Esophagus (tissue), 2 donors: ENCODE measurements around the gene GGA3. TPM values are rescaled to one million over a fixed set of nuclear protein-coding genes. Genes with fewer than 3 reads are reported as not detected.
A peak's percentile ranks its signal among the peaks of the same experiment; 100 is the strongest.
"Not testable (repeated sequence)": the region's sequence is repeated elsewhere in the genome, so short reads cannot be mapped to it uniquely, and the experiment has no call there.

Source experiments
- H3K27ac ChIP-seq, 2 donors: one replicate each; pipeline ENCODE4 v1.5.1; 2013; ENCODE audit warnings: low read depth in 2 of 2, mild to moderate bottlenecking in 2 of 2, inconsistent platforms in 1 of 2, low read length in 1 of 2, moderate library complexity in 1 of 2
- H3K27me3 ChIP-seq, 2 donors: one replicate each; pipeline ENCODE4 v1.6.1; 2013; ENCODE audit warnings: low read length in 2 of 2, control low read depth in 1 of 2, mild to moderate bottlenecking in 1 of 2; ENCODE audit not compliant: insufficient read depth in 2 of 2, control insufficient read depth in 1 of 2
- H3K36me3 ChIP-seq, 2 donors: one replicate each; pipeline ENCODE4 v1.6.1; 2013; ENCODE audit warnings: low read length in 1 of 2; ENCODE audit not compliant: control insufficient read depth in 2 of 2, insufficient read depth in 2 of 2
- H3K4me1 ChIP-seq, 2 donors: one replicate each; pipeline ENCODE4 v1.6.1; 2013; ENCODE audit warnings: low read length in 1 of 2; ENCODE audit not compliant: control insufficient read depth in 2 of 2, insufficient read depth in 2 of 2
- H3K4me3 ChIP-seq, 2 donors: one replicate each; pipeline ENCODE4 v1.5.1; 2013; ENCODE audit warnings: low read length in 2 of 2, mild to moderate bottlenecking in 2 of 2, low read depth in 1 of 2, moderate library complexity in 1 of 2
- H3K9me3 ChIP-seq, 2 donors: one replicate each; pipeline ENCODE4 v1.6.1; 2013; ENCODE audit warnings: mild to moderate bottlenecking in 2 of 2, low read depth in 1 of 2, low read length in 1 of 2, moderate library complexity in 1 of 2; ENCODE audit not compliant: control insufficient read depth in 2 of 2, insufficient read depth in 1 of 2
- WGBS, 2 donors: extraction: QIAGEN DNeasy Blood & Tissue Kit; methylation state at CpG; one replicate each; pipeline ENCODE4 v1.1.7; 2013; 5-methylcytosine and 5-hydroxymethylcytosine counted together
- polyA plus RNA-seq, 2 donors: library from polyadenylated mRNA; stranded (reverse); fragments of 200-250 nt; gene quantifications; one replicate each; pipeline ENCODE4 v1.2.3, GENCODE V29; 2013
- donor health status: healthy with polysubstance abuse.
- donor health status: Bipolar disorder and iron deficiency.

GGA3 gene
- polyA plus RNA-seq, 2 donors = 22.8 to 33.2 TPM

DNA sequence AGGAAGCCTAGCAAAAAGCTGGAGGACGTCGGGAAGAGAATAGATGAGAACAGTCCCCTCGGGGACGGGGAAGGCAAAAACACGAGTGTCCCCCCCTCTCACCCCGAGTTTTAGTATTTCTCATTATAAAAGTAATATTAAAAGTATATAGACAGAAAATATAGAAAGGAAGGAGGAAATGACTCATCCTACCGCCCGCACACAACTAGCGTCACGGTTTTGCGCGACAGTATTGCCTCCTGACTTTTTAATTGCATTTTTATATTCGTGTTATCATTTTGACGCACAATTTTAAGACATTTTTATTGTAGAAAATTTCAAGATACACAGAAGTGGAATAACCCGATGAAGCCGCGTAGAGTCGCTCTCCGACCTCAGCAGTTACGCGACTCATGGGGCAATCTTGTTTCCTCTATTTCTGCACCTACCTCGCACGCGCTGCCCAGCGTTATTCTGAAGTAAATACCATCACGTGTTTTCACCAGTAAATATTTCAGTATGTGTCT, 28.5 kb upstream of the GGA3 start:
- Histone ChIP-seq H3K4me1 (no peaks in the 10 kb centered on the region), H3K27ac (peak overlapping the region; percentile 92 to 98), H3K4me3 (peak overlapping the region; percentile 60 to 73), H3K36me3 (peaks cover 7 to 11% of the 10 kb centered on the region in 2 donors), H3K9me3 (no peaks in the 10 kb centered on the region), H3K27me3 (no peaks in the 10 kb centered on the region)
- WGBS, 2 donors = 1 to 2% methylated on average over 26 of the region's 26 CpGs

DNA sequence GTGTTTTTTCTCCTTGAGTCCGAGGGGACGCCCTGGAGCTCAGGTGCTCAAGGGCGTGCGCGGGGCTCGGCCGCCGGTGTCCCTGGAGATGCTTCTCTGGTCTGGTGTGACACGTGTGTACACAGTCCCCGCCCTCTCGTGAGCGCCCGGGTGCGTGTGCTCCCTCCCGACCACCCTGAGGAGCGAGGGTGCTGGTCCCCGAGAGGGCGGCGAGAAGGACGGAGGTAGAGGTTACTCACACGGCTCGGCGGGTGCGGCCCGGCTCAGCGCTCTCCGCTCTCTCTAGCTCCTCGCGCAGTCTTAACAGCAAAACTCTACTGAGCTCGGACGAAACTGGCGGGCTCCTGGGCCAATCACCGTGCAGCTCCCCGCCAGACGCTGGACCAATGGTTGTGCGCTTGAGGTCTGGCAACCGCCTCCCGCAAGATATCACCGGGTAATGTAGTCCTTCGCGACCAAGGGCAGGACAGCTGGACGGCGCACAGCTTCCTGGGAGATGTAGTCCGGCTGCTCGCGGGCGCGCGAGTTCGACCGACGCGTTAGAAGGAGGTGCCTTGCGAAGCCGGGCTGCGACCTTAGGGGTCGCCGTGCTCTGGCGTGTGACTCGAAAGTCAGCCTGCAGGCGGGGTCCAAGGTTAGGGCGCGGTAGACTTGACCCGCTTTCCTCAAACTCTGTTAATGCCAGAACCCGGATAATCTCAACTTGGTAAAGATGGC, 27.9 kb upstream of the GGA3 start, which contains the start of gene SLC25A19:
TSS of gene SLC25A19 (minus strand) at position 319 of the 717 bp plus-strand sequence. CDS start 2,669 bp downstream, outside the sequence.
- peaks cover 7 to 11% of the 10 kb centered on the region in 2 donors for H3K36me3 ChIP-seq
- no peaks in the 10 kb centered on the region for H3K27me3 ChIP-seq
- no peaks in the 10 kb centered on the region for H3K4me1 ChIP-seq
- peak within 1 kb of the TSS; percentile 92 to 98 for H3K27ac ChIP-seq
- peak within 1 kb of the TSS; percentile 60 to 73 for H3K4me3 ChIP-seq
- 0% methylated on average over 65 of the region's 65 CpGs for WGBS, 2 donors
- H3K9me3 ChIP-seq = no peaks in the 10 kb centered on the region

DNA sequence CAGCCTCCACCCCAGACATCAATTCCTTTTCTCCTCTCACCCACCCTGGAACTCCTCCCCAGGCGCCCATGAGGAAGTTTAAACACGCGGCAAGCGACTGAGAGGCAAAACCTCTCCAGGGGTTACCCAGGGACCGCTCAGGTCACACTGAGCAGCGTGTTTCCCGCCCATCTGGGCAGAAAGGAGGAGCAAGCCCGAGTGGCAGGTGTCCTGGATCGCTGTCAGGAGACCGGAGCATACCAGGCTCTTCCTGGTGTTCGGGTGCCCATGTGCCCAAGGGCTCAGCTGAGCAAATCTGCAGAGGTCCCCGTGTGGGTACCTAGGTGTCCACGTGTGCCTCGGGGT, 27.3 kb upstream of the GGA3 start:
- H3K4me1 ChIP-seq = no peaks in the 10 kb centered on the region
- H3K9me3 ChIP-seq = no peaks in the 10 kb centered on the region
- no peaks in the 10 kb centered on the region for H3K27me3 ChIP-seq
- H3K4me3 ChIP-seq = peak overlapping the region; percentile 60 to 73
- peaks cover 7 to 11% of the 10 kb centered on the region in 2 donors for H3K36me3 ChIP-seq
- WGBS, 2 donors = 1% methylated on average over 14 of the region's 14 CpGs
- H3K27ac ChIP-seq = peak overlapping the region; percentile 83

DNA sequence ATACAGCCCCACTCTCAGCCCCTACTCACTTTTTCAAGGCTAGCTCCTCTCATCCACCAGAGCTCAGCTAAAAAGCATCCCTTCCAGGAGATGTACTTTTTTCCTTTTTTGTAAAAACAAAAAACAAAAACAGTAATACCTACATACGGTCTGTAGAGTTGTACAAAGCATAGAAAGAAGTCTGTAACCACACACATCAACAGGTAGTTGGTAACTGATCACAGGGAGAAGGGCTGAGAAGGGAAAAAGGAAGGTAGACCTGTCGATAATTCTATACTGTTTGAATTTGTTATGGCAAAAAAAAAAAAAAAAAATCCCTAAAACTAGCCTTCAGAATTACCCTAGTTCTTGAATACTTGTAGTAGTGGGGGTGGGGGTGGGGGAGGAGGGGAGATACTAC, 27.0 kb upstream of the GGA3 start:
- Histone ChIP-seq H3K4me1 (peaks cover 0 to under 1% of the 10 kb centered on the region in 2 donors), H3K27me3 (no peaks in the 10 kb centered on the region), H3K36me3 (peaks cover 7 to 11% of the 10 kb centered on the region in 2 donors), H3K27ac (no peak overlapping the region), H3K4me3 (peak overlapping the region in 1 of 2 donors; percentile 60), H3K9me3 (no peaks in the 10 kb centered on the region)
- 17% methylated on average over 2 of the region's 2 CpGs for WGBS, 2 donors

DNA sequence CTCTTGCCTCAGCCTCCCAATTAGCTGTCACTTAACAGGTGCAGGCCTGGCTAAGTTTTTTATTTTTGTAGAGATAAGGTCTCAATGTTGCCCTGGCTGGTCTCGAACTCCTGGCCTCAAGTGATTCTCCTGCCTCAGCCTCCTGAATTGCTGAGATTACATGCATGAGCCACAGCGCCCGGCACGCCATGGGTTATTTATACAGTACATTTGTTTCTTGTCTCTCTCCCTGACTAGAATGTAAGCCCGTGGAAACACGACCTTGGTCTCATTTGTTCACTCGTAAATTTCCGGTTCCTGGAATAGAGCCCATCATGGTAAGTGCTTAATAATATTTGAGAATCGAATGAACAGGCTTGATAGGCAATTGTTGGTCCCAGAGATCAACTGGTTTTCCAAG, 25.8 kb upstream of the GGA3 start:
- H3K4me1 ChIP-seq = peaks cover 0 to 2% of the 10 kb centered on the region in 2 donors
- H3K36me3 ChIP-seq = peaks cover 7 to 11% of the 10 kb centered on the region in 2 donors
- 71 to 88% methylated on average over 9 of the region's 9 CpGs for WGBS, 2 donors
- H3K27ac ChIP-seq = no peak overlapping the region
- H3K27me3 ChIP-seq = no peaks in the 10 kb centered on the region
- no peak overlapping the region for H3K4me3 ChIP-seq
- H3K9me3 ChIP-seq = no peaks in the 10 kb centered on the region

DNA sequence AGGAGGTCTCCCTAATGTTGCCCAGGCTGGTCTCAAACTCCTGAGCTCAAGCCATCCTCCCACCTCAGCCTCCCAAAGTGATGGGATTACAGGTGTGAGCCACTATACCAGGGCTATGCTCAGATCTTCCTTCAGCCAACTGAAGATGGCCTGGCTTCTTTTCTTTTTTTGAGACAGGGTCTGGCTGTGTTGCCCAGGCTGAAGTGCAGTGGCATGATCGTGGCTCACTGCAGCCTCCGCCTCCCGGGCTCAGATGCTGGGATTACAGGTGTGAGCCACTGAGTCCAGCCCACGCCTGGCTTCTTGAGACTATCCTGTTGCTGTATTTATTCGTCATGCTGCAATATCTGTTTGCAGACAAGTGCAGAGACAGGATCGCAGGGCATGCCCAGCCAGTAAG, 23.7 kb upstream of the GGA3 start:
- H3K4me3 ChIP-seq = no peak overlapping the region
- no peaks in the 10 kb centered on the region for H3K9me3 ChIP-seq
- H3K36me3 ChIP-seq = peaks cover 7 to 15% of the 10 kb centered on the region in 2 donors
- 83 to 84% methylated on average over 6 of the region's 6 CpGs for WGBS, 2 donors
- peaks cover 0 to 2% of the 10 kb centered on the region in 2 donors for H3K4me1 ChIP-seq
- H3K27ac ChIP-seq = no peak overlapping the region
- no peaks in the 10 kb centered on the region for H3K27me3 ChIP-seq

DNA sequence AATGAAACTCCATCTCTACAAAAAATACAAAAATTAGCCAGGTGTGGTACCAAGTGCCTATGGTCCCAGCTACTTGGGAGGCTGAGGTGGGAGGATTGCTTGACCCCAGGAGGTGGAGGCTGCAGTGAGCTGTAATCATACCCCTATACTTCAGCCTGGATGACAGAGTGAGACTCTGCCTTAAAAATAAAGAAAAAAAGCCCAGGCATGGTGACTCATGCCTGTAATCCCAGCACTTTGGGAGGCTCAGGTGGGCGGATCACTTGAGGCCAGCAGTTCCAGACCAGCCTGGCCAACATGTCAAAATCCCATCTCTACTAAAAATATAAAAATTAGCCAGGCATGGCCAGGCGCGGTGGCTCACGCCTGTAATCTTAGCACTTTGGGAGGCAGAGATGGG, 18.8 kb upstream of the GGA3 start:
- H3K27ac ChIP-seq, H3K27me3 ChIP-seq, H3K4me1 ChIP-seq, H3K9me3 ChIP-seq, H3K4me3 ChIP-seq: not testable (repeated sequence)
- 91 to 94% methylated on average over 4 of the region's 4 CpGs for WGBS, 2 donors
- peaks cover 5 to 12% of the 10 kb centered on the region in 2 donors for H3K36me3 ChIP-seq

DNA sequence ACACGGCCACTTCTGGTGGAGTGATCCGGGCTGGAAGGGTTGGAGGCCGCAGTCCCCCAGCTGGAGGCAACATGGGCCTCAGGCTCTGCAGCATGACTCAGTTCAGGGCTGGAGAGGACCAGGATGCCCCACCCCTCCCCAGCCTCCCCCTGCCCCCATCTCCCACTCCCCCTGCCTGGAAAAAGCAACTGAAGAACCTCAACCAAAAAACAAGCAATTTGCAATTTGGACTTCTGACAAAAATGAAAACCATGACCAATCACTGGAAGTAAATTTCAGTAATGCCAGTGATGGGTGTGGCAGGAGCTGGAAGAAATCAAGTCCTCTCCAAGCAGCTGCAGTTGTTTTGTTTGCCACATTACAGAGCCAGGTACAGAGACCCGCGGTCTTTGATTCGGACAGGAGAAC, 16.3 kb upstream of the GGA3 start:
- H3K4me3 ChIP-seq = no peak overlapping the region
- peaks cover 5 to 10% of the 10 kb centered on the region in 2 donors for H3K36me3 ChIP-seq
- 72 to 76% methylated on average over 6 of the region's 6 CpGs for WGBS, 2 donors
- no peaks in the 10 kb centered on the region for H3K9me3 ChIP-seq
- H3K4me1 ChIP-seq = peaks cover 0 to 6% of the 10 kb centered on the region in 2 donors
- H3K27me3 ChIP-seq = no peaks in the 10 kb centered on the region
- no peak overlapping the region for H3K27ac ChIP-seq

DNA sequence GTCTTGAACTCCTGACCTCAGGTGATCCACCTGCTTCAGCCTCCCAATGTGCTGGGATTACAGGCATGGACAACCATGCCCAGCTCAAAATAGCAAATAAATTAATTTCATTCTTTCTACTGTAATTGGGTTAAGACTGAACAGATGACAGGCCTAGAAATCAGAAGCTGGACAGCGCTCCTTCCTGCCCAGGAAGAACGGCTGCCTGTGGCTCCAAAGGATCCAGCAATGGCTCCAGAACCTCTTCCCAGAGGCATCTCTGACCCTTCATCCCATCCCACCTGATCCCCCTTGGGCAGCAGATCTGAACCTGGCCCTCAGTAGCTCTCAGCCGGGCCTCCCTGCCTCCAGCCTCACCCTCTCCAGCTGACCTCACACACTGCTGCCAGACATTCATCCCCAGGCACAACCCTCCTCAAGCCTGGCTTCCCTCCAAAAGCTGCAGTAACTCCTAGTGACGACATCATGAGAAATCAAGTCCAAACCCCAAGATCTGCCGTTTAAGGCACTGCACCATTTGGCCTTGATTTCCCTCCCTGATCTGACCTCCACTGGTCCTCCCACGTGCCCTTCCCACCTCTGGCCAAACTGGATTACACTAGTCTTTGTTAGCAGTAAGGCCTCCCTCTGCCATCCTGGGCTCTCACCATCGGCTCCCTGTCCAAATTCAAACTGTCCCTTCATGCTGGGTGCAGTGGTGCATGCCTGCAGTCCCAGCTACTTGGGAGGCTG, 12.7 kb upstream of the GGA3 start:
- Histone ChIP-seq H3K4me3 (no peak overlapping the region), H3K27ac (no peak overlapping the region), H3K36me3 (peaks cover 5 to 6% of the 10 kb centered on the region in 2 donors), H3K4me1 (peaks cover 0 to 17% of the 10 kb centered on the region in 2 donors), H3K27me3 (no peaks in the 10 kb centered on the region), H3K9me3 (no peaks in the 10 kb centered on the region)
- 69 to 73% methylated on average over 7 of the region's 7 CpGs for WGBS, 2 donors
